ENCODE measurements around the gene MEN1. TPM values are rescaled to one million over a fixed set of nuclear protein-coding genes. Genes with fewer than 3 reads are reported as not detected.
A peak's percentile ranks its signal among the peaks of the same experiment; 100 is the strongest.

Gene MEN1
- total RNA-seq, 1 experiment from 2014 or later = 54.5 TPM

DNA sequence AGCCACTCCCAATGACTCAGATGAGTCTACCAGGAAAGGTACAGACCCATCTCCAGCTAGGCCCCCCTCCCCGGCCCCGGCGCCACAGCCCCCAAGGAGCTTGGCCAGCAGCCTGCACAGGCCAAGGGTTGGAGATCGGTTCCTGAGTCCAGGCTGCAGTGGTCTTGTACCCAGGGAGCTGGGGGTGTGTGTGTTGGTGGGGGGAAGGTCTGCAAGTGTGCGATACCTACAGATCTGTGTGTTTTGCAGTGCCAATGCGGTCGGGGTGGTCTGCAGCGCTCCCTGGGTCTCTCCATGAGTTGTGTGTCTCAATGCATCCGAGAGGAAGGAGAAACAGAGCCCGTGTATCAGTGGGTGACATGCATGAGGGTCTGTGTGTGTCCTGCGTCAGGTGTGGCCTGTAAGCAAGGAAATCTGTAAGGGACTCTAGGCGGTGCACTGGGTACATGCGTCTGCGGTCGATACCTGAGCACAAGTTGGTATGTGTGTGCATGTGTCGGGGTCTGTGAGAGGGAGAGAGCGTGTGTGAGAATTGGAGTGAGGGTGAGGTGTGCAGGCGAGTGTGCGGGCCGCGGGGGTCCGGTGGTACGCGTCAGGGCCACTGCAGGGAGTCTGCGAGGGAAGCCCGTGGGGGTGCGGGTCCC, 33.5 kb upstream of the MEN1 start:
- no peak overlapping the region for H3K27ac ChIP-seq (ENCODE audit: low read length)
- peaks cover 36% of the 10 kb centered on the region for H3K4me1 ChIP-seq (ENCODE audit: control insufficient read depth, insufficient read depth, low read length)
- ChIA-PET POLR2A (interaction anchor here (0.6 kb wide), 1 partner anchor 9 kb away, joined by 4 read pairs; no protein-coding TSS in a partner anchor), CTCF (interaction anchor here (0.6 to 1.1 kb wide), 3 partner anchors 9 to 55 kb away, joined by 3 read pairs; no protein-coding TSS in a partner anchor)
- in situ Hi-C loops (cut with HindIII; ENCODE audit: low pct_unique_long_range_greater_than_20kb, low sequenced_read_pairs) (no loop called here), intact Hi-C loops (cut with micrococcal nuclease; ENCODE audit: unreplicated experiment) (loop anchor here (10.0 kb wide), 2 partner anchors 181 to 271 kb away; partner anchors contain the start of genes SNX15, TM7SF2 and ZNHIT2)
- no peaks in the 10 kb centered on the region for H3K27me3 ChIP-seq (ENCODE audit: control insufficient read depth, insufficient read depth, low read length)
- TF ChIP-seq, protein P1, sequence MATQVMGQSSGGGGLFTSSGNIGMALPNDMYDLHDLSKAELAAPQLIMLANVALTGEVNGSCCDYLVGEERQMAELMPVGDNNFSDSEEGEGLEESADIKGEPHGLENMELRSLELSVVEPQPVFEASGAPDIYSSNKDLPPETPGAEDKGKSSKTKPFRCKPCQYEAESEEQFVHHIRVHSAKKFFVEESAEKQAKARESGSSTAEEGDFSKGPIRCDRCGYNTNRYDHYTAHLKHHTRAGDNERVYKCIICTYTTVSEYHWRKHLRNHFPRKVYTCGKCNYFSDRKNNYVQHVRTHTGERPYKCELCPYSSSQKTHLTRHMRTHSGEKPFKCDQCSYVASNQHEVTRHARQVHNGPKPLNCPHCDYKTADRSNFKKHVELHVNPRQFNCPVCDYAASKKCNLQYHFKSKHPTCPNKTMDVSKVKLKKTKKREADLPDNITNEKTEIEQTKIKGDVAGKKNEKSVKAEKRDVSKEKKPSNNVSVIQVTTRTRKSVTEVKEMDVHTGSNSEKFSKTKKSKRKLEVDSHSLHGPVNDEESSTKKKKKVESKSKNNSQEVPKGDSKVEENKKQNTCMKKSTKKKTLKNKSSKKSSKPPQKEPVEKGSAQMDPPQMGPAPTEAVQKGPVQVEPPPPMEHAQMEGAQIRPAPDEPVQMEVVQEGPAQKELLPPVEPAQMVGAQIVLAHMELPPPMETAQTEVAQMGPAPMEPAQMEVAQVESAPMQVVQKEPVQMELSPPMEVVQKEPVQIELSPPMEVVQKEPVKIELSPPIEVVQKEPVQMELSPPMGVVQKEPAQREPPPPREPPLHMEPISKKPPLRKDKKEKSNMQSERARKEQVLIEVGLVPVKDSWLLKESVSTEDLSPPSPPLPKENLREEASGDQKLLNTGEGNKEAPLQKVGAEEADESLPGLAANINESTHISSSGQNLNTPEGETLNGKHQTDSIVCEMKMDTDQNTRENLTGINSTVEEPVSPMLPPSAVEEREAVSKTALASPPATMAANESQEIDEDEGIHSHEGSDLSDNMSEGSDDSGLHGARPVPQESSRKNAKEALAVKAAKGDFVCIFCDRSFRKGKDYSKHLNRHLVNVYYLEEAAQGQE (IDR thresholded peaks at IDR 0.05; ENCODE audit: insufficient read depth in 1 of 2, low read depth in 2 of 2, low read length in 1 of 2) = no peak
- TF ChIP-seq SIN3A (IDR thresholded peaks at IDR 0.05; ENCODE audit: borderline replicate concordance, insufficient read depth, low read depth, low read length) (no peak), TCF7L2 (IDR thresholded peaks at IDR 0.05; ENCODE audit: low read depth, low read length) (no peak), POLR2AphosphoS5 (IDR thresholded peaks at IDR 0.05; ENCODE audit: low read depth, low read length) (no peak)
- TF ChIP-seq, protein P2, sequence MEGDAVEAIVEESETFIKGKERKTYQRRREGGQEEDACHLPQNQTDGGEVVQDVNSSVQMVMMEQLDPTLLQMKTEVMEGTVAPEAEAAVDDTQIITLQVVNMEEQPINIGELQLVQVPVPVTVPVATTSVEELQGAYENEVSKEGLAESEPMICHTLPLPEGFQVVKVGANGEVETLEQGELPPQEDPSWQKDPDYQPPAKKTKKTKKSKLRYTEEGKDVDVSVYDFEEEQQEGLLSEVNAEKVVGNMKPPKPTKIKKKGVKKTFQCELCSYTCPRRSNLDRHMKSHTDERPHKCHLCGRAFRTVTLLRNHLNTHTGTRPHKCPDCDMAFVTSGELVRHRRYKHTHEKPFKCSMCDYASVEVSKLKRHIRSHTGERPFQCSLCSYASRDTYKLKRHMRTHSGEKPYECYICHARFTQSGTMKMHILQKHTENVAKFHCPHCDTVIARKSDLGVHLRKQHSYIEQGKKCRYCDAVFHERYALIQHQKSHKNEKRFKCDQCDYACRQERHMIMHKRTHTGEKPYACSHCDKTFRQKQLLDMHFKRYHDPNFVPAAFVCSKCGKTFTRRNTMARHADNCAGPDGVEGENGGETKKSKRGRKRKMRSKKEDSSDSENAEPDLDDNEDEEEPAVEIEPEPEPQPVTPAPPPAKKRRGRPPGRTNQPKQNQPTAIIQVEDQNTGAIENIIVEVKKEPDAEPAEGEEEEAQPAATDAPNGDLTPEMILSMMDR (IDR thresholded peaks at IDR 0.05) = no peak
- BruUV-seq (replicated peaks) = no TSS peak
- no peaks in the 10 kb centered on the region; the same call in 1 of the 2 replicates for H3K36me3 ChIP-seq (ENCODE audit: control insufficient read depth, insufficient read depth, low read length)
- peak overlapping the region; percentile 42 to 50 for H3K4me3 ChIP-seq (ENCODE audit: low read depth in 2 of 2, low read length in 2 of 2)
- ATAC-seq = no peak
- no peaks in the 10 kb centered on the region for H3K9me3 ChIP-seq (ENCODE audit: control insufficient read depth, insufficient read depth, low read depth, low read length)
- DNase-seq (ENCODE audit: low read depth, low spot score) = no peak

DNA sequence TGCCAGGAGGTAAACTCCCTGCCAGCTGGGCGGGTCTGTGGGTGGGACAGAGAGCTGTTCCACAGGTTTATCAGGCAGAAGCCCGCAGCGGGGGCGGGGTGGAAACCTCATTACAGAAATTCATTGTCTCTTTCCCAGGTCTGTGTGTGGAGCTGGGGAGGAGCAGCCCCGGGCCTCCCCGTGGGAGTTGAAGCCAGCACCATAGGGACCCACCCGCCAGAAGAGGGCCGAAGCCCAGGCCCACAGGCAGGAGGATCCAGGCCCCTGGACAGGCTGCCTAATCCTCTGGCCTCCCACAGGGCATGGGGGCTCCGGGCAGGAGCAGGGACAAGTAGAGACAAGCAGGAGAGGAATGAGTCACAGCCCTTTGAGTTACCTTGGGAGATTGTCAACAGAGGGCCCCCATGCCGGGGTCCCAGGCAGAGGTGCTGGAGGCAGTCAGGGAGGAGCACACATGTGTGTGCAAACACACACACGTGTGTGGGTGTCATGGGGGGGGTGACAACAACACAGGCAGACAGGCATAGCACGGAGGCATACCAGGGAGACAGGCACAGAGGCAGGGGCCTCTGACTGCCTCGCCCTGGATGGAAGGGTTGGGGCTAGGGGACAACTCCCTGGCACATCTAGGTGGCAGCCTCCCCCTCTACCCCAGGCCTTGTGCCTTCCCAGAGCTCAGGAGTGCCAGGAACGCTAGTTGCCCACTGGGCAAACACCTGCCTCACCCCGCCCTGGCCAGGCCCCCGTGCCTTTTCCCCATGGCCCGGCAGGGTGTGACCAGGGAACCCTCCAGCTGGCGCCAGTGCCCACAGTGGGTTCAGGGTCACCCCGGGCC, 32.7 kb upstream of the MEN1 start:
- BruUV-seq (replicated peaks) = no TSS peak
- in situ Hi-C loops (cut with HindIII; ENCODE audit: low pct_unique_long_range_greater_than_20kb, low sequenced_read_pairs) = no loop called here
- no peak for DNase-seq (ENCODE audit: low read depth, low spot score)
- Histone ChIP-seq H3K4me1 (ENCODE audit: control insufficient read depth, insufficient read depth, low read length) (peaks cover 28% of the 10 kb centered on the region), H3K9me3 (ENCODE audit: control insufficient read depth, insufficient read depth, low read depth, low read length) (no peaks in the 10 kb centered on the region), H3K36me3 (ENCODE audit: control insufficient read depth, insufficient read depth, low read length) (no peaks in the 10 kb centered on the region; the same call in 1 of the 2 replicates), H3K27me3 (ENCODE audit: control insufficient read depth, insufficient read depth, low read length) (no peaks in the 10 kb centered on the region), H3K27ac (ENCODE audit: low read length) (peak overlapping the region; percentile 76), H3K4me3 (ENCODE audit: low read depth in 2 of 2, low read length in 2 of 2) (no peak overlapping the region)
- intact Hi-C loops (cut with micrococcal nuclease; ENCODE audit: unreplicated experiment) = loop anchor here (10.0 kb wide), 2 partner anchors 182 to 272 kb away; partner anchors contain the start of genes SNX15, TM7SF2 and ZNHIT2
- CTCF ChIA-PET = interaction anchor here (0.7 to 1.1 kb wide), 2 partner anchors 23 to 45 kb away, joined by 3 to 6 read pairs; no protein-coding TSS in a partner anchor
- POLR2A ChIA-PET = interaction anchor here (0.6 kb wide), 1 partner anchor 10 kb away, joined by 4 read pairs; no protein-coding TSS in a partner anchor
- TF ChIP-seq, protein P2 (IDR thresholded peaks at IDR 0.05) = no peak
- no peak for TF ChIP-seq POLR2AphosphoS5 (IDR thresholded peaks at IDR 0.05; ENCODE audit: low read depth, low read length)
- ATAC-seq = no peak

Data from Panc1 (cell line).